Measurements from ENCODE around the gene BNC2.

BNC2 gene

DNA sequence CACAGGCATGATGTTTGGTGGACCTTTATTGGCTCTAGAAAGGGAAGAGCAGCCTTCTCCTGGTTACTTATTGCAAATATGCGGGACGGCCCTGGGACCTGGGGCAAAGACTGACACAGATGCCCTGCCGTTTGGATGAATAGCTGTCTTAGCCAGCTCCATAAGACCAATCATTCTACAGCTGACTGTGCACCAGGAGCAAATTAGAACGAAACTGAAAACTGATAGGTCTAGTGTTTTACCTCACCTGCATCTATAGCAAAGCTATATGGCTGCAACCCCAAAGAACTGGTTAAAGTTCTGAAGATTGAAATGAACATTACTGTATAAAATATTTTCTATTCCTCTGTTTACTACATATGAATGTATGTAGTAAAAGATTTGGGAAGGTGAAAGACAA lies 34.2 kb upstream of the BNC2 start:
- ChIA-PET CTCF (no interaction called here), POLR2A (no interaction called here)
- H3K4me3 ChIP-seq (ENCODE audit: low read depth, low read length), result no peak overlapping the region
- TF ChIP-seq, protein P1, sequence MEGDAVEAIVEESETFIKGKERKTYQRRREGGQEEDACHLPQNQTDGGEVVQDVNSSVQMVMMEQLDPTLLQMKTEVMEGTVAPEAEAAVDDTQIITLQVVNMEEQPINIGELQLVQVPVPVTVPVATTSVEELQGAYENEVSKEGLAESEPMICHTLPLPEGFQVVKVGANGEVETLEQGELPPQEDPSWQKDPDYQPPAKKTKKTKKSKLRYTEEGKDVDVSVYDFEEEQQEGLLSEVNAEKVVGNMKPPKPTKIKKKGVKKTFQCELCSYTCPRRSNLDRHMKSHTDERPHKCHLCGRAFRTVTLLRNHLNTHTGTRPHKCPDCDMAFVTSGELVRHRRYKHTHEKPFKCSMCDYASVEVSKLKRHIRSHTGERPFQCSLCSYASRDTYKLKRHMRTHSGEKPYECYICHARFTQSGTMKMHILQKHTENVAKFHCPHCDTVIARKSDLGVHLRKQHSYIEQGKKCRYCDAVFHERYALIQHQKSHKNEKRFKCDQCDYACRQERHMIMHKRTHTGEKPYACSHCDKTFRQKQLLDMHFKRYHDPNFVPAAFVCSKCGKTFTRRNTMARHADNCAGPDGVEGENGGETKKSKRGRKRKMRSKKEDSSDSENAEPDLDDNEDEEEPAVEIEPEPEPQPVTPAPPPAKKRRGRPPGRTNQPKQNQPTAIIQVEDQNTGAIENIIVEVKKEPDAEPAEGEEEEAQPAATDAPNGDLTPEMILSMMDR (IDR thresholded peaks at IDR 0.05; ENCODE audit: insufficient read depth, low read length, missing control alignments), result no peak
- no peak for DNase-seq (ENCODE audit: low read depth, low spot score)

DNA sequence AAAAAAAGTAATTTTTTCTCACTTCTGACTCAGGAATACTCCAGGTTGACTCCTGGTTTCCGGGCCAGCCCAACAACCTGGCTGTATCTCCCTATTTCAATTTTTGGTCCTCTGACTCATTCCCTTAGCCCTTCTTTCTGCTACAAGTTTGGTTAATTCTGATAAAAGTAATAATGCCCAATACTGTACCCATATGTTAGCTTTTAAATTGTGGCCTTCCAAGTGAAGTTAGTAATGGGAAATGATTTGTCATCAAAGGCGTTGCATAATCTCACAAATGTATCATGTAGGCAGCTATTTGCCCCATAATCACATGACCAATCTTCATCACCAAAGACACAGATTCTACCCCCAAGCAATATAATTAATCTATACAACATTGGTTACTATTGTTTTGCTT lies 31.1 kb upstream of the BNC2 start:
- TF ChIP-seq, protein P1 (IDR thresholded peaks at IDR 0.05; ENCODE audit: insufficient read depth, low read length, missing control alignments), result no peak
- CTCF ChIA-PET, result no interaction called here
- no peak overlapping the region for H3K4me3 ChIP-seq (ENCODE audit: low read depth, low read length)
- DNase-seq (ENCODE audit: low read depth, low spot score), result no peak
- POLR2A ChIA-PET, result no interaction called here

DNA sequence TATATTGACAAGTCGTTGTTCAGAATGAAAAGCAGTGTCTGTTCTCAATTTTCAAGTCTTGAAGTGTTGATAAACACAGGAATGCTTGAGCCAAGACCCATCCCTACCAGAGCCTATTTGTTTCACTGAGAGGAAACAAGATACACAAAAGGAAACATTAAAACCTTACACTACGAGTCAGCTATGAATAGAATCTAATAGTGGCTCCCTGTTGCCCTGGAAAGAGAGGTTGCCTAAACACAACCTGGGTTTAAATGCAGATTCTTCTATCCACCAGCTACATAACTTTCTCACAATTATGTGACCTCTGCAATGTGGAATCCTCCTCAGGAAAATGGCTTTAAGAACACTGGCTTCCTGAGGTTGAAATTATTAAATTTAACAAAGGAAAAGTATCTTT lies 29.1 kb upstream of the BNC2 start:
- DNase-seq (ENCODE audit: low read depth, low spot score), result no peak
- TF ChIP-seq, protein P1 (IDR thresholded peaks at IDR 0.05; ENCODE audit: insufficient read depth, low read length, missing control alignments), result no peak
- ChIA-PET POLR2A (no interaction called here), CTCF (no interaction called here)
- H3K4me3 ChIP-seq (ENCODE audit: low read depth, low read length), result no peak overlapping the region

DNA sequence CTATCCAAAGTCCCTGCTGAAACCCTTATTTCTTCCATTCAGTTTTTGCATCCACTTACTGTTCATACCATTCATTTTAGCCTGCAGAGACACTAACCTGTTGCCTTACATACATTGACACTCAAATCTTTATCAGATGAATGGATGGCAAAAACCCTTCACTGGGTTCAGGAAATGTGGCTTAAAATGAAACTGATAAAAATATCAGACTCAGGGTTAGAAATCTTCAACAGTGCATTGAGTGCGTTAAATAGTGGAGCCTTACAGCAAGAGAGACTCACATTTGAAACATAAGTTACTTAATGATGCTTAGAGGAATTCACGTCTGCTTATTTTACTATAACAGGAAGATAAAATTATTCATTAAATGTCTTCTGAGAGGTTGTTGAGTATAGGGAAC lies 28.0 kb upstream of the BNC2 start:
- TF ChIP-seq, protein P1 (IDR thresholded peaks at IDR 0.05; ENCODE audit: insufficient read depth, low read length, missing control alignments), result no peak
- ChIA-PET CTCF (no interaction called here), POLR2A (no interaction called here)
- no peak overlapping the region for H3K4me3 ChIP-seq (ENCODE audit: low read depth, low read length)
- DNase-seq (ENCODE audit: low read depth, low spot score), result no peak

DNA sequence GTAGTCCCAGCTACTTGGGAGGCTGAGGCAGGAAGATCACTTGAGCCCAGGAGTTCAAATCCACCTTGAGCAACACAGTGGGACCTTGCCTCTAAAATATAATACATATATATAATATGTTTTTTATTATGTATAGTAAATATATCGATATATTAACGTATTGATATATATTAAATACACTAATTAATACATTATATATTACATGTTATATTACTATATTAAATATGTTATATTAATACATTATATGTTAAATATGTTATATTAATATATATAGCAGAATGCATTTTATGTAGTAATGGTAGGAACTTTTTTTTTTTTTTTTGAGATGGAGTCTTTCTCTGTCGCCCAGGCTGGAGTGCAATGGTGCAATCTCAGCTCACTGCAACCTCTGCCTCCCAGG lies 18.1 kb upstream of the BNC2 start:
- H3K4me3 ChIP-seq (ENCODE audit: low read depth, low read length), result no peak overlapping the region

DNA sequence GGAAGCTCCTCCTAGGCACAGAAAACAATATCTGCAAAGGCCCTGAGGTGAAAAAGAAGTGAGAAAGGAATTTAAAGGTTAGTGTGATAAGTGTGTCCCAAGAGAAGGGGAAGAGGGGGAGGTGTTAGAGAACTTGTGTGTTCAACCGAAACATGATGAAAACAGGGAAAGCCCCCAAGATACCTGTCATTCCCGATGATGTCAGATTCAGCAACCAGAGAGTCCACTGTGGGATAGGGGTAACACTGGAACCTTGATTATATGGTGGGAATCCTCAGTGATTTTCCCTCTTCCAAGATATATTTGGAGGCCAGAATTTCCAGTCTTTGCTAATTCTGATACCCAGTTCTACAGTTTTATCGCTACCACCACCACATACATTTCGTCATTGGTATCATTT lies 15.5 kb upstream of the BNC2 start:
- CTCF ChIA-PET, result no interaction called here
- no peak overlapping the region for H3K4me3 ChIP-seq (ENCODE audit: low read depth, low read length)
- POLR2A ChIA-PET, result no interaction called here
- DNase-seq (ENCODE audit: low read depth, low spot score), result no peak
- TF ChIP-seq, protein P1 (IDR thresholded peaks at IDR 0.05; ENCODE audit: insufficient read depth, low read length, missing control alignments), result no peak

More for the DNA sequence above, 18.1 kb upstream of the BNC2 start:
- POLR2A ChIA-PET, result no interaction called here
- TF ChIP-seq, protein P1 (IDR thresholded peaks at IDR 0.05; ENCODE audit: insufficient read depth, low read length, missing control alignments), result no peak
- no peak for DNase-seq (ENCODE audit: low read depth, low spot score)
- CTCF ChIA-PET, result no interaction called here

All from AG04449 (cell line).